Measurements from ENCODE around the gene PPP6C.
"Not testable (repeated sequence)": the region's sequence is repeated elsewhere in the genome, so short reads cannot be mapped to it uniquely, and the experiment has no call there.

- not testable (repeated sequence) for TF ChIP-seq CTCF, POLR2A (IDR thresholded peaks at IDR 0.05)
Observed at GRCh38 chr9:125114503-125114902, 75.1 kb downstream of the PPP6C start.
